DMS153 treated with DMSO at 0.1 percent for 48 hours (cell line): ENCODE data around the gene ABLIM3.

Source experiments
- DNase-seq: peaks from one replicate; lab custom pipeline; 2025; ENCODE audit not compliant: unreplicated experiment; lab: John Stamatoyannopoulos, UW

ABLIM3 gene

GRCh38 chr5:149141224-149141956 lies at the start of gene ABLIM3:
ABLIM3 (plus strand) TSS chr5:149141493; CDS start chr5:149142096, 603 bp downstream.
- DNase-seq: no peak

DNA sequence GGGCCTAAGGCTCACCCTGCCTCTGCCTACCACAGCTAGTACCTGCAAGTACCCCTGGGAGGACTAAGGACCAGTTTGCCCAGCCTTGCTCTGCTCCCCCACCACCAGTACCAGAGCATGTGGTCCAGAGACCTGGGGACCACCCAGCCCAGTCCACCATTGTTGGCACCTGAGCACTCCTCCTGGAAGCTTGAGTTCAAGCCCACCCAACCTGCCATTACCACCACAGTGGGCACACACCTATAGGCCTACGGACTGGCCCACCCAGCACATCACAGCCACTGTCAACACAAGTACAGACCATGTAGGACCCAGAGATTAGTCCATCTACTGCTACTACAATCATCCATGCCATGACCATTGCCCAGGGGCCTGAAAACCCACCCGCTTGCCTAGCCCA lies 47.7 kb upstream of the ABLIM3 start:
- DNase-seq: no peak

DNA sequence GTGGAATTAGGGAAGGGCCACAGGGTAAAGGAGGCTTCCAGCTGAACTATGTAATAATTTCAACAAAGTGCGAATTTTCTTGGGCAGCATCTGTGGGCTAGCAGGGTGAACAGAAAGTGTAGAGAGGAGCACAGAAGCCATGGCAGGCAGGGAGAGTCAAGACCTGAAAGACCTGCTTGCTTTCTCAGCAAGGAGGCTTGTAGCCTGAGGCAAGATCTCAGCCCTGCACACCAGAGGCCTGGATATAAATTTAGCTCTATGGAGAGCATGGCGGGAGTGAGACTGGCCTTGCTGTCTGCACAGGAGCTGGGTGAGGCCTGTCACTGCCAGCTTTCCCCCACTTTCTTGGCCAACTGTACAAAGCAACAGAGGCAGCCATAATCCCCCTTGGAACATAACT lies 46.3 kb upstream of the ABLIM3 start:
- DNase-seq: no peak

DNA sequence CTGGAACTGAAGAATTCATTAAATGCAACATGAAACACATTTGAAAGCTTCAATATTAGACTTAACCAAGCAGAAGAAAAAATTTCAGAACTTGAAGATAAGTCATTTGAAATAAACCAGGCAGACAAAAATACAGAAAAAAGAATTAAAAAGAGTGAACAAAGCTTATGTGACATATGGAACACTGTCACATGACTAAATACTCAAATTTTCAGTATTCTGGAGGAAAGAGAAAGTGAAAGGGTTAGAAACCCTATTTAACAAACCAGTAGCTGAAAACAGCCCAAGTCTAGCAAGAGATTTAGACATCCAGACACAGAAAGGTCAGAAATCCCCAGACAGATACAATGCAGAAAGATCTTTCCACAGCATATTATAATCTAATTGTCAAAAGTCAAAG lies 41.4 kb upstream of the ABLIM3 start:
- DNase-seq: no peak

GRCh38 chr5:149100331-149100730 lies 41.0 kb upstream of the ABLIM3 start:
- DNase-seq: no peak

GRCh38 chr5:149108651-149109280 lies 32.5 kb upstream of the ABLIM3 start:
- no peak for DNase-seq

- no peak for DNase-seq
Observed at GRCh38 chr5:149110406-149110805, 30.9 kb upstream of the ABLIM3 start.

DNA sequence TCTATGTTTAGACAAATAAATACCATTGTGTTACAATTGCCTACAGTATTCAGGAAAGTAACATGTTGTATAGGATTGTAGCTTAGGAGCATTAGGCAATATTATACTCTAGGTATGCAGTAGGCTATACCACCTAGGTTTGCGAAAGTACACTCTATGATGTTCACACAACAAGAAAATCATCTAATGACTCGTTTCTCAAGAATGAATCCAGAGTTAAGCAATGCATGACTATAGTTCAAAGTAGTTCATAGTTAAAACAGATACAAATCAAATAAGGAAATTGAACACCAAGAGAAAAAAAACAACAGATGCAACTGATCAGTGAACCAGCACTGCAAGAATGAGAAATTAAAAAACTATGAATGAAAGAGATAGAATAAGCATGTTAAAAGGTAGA lies 27.6 kb upstream of the ABLIM3 start:
- DNase-seq: no peak

DNA sequence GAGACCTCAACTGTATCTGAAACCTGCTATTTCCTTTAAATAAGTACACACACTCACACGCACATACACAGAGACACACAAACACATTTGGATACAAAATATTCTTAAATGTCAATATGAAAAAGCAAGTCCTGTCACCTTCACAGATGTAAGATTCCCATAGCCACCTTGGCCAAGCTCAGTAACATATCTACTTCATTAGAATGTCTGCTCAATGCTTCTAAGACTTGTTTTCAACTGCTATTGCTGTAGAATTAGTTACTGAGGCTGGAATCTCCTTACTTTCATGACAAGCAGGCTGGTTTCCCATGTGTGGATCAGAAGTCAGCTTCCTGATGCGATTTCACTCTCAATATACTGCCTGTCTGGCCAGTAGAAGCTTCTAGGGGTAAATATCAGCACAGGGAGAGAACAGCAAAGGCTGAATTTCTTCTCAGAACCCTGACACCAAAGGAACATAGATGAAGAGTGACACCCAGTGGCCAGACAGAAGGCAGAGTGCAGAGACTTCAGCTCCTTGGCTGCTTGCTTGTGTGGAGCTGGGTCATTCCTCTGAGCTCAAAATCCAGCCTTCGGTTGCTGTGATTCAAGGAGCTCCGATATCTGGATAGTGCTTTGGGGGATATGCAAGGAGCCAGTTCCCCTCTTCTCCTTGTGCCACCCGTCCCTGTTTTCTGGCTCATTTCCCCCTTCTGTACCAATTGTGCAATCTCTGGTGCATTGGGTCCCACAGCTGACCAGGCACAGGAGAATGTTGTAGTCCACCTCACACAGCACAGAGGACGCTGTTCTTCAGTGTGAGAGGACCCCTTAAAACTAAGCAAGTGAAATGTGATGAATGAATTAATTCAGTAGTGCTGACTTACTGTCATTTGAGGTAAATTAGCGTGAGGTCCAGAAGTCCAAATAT lies 26.6 kb upstream of the ABLIM3 start:
- DNase-seq: peak; percentile 24

- no peak for DNase-seq
Observed at GRCh38 chr5:149117970-149118369, 23.3 kb upstream of the ABLIM3 start.

GRCh38 chr5:149118463-149118862 lies 22.8 kb upstream of the ABLIM3 start:
- DNase-seq: no peak

- no peak for DNase-seq
Observed at GRCh38 chr5:149121145-149121544, 20.1 kb upstream of the ABLIM3 start.

GRCh38 chr5:149123211-149123610 lies 18.1 kb upstream of the ABLIM3 start:
- DNase-seq: no peak

DNA sequence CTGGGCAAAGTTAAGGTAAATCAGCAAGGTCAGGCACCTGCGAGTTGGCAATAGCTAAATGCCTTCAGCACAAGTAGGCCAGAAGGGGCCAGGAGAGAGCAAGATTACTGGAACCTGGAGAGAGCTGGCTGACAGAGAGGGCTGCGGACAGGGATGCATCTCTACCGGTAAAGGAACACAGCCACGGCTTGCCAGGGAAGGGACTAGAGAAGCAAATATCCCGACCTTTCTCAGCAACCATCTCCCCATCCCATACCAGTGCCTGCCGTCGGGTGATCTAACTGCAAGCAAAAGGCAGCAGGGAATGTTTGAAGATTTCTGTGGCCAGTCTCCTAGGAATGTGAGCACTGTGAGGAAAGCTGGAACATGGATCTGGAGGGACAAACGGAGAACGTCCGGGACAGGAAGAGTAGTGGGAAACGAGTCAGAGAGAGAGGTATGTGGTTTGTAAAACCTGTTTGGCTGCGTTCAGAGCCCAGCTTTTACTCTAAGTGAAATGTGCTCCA lies 15.9 kb upstream of the ABLIM3 start:
- DNase-seq: no peak

GRCh38 chr5:149126906-149127305 lies 14.4 kb upstream of the ABLIM3 start:
- DNase-seq: no peak

GRCh38 chr5:149127394-149127955 lies 13.8 kb upstream of the ABLIM3 start:
- DNase-seq: no peak

GRCh38 chr5:149128023-149128875 lies 13.0 kb upstream of the ABLIM3 start:
- no peak for DNase-seq

GRCh38 chr5:149129181-149129580 lies 12.1 kb upstream of the ABLIM3 start:
- no peak for DNase-seq

DNA sequence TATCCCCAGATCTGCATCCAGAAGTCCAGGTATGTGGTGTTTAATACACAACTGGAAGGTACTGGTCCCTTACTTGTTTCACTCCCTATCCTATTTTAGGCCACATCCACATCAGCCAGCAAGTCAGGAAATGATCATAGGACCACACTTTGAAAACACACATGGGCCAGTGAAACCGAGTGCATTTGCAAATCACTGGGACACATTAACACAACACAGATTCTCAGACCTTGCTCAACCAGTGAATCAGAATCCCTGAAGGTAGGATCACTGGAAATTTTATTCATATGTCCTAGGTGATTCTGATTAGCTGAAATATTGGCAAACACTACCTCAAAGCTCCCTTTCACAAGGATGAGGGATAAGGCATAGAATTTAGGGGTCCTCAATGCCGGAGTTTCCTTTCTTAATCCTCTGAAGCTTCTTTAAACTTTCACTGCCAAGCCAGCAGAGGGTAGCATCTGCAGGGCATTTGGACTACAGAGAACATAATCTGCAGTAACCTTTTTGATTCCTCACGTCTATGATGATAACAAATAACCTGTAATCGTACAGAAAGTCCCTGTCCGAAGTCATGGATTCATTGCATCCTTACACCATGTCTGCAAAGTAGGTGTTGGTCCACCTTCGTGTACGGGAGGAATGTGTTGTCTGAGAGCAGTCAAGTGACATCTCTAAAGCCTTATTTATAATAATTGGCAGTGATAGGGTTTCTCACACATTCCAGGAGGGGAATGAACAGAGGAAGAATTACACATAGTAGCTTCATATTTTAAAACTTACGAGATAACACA lies 11.0 kb upstream of the ABLIM3 start:
- no peak for DNase-seq
